IMR-90 (cell line): ENCODE data around the gene SHISA6.

Source experiments
- NFE2L2 ChIP-seq: fragments of 150-350 bp; IDR thresholded peaks from 2 replicates; pipeline ENCODE4 v1.6.1; 2016; ENCODE audit warnings: low read depth, mild to moderate bottlenecking, low read length
- POLR2A ChIP-seq: IDR thresholded peaks from 2 replicates; pipeline ENCODE4 v1.6.1; 2012; ENCODE audit warnings: mild to moderate bottlenecking, low read depth, low read length
- RFX5 ChIP-seq: IDR thresholded peaks from 2 replicates; pipeline ENCODE4 v1.8.0; 2012; ENCODE audit warnings: low read depth, mild to moderate bottlenecking, low read length, moderate library complexity
- TF ChIP-seq, protein P1 (sequence below): conservative IDR thresholded peaks from 2 replicates; pipeline ENCODE4 v1.5.1; 2012; ENCODE audit warnings: mild to moderate bottlenecking, low read depth, low read length, improper control_type of control experiment

DNA sequence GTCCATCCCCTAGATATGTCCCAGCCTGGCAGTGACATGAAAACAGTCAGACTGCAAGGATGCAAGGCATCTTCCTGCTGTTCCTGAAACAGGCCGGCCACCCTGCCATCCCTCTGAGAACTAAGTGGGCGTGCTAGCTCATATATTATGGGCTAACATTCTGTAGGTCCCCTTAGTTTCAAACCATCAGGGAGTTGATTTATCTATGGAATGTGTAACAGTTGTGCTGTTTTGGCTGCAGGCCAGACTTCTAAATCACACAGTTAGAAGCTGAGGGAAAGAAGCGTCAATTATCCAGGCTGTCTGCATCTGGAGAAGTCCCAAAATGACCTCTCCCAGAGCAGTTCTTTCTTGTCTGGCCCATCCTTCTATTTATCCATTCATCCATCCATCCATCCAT, 254.6 kb downstream of the SHISA6 start:
- TF ChIP-seq, protein P1, sequence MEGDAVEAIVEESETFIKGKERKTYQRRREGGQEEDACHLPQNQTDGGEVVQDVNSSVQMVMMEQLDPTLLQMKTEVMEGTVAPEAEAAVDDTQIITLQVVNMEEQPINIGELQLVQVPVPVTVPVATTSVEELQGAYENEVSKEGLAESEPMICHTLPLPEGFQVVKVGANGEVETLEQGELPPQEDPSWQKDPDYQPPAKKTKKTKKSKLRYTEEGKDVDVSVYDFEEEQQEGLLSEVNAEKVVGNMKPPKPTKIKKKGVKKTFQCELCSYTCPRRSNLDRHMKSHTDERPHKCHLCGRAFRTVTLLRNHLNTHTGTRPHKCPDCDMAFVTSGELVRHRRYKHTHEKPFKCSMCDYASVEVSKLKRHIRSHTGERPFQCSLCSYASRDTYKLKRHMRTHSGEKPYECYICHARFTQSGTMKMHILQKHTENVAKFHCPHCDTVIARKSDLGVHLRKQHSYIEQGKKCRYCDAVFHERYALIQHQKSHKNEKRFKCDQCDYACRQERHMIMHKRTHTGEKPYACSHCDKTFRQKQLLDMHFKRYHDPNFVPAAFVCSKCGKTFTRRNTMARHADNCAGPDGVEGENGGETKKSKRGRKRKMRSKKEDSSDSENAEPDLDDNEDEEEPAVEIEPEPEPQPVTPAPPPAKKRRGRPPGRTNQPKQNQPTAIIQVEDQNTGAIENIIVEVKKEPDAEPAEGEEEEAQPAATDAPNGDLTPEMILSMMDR: no peak
- no peak for TF ChIP-seq RFX5
- no peak for TF ChIP-seq POLR2A
- TF ChIP-seq NFE2L2: no peak
